Astrocyte (in vitro differentiated cells and primary cell): ENCODE results near the gene GOLPH3. TPM values are rescaled to one million over a fixed set of nuclear protein-coding genes. Genes with fewer than 3 reads are reported as not detected.
A peak's percentile ranks its signal among the peaks of the same experiment; 100 is the strongest.

Experiments
- DNase-seq: peaks from one replicate; pipeline ENCODE4 v3.0.0-alpha.2; 2010; ENCODE audit warnings: low read depth
- FAIRE-seq: peaks from 2 replicates; lab custom pipeline; 2011; peaks lifted over from hg19 to GRCh38; lab: Jason Lieb, UNC
- H2AFZ ChIP-seq: 2 replicates; pipeline ENCODE4 v1.6.0; 2012; ENCODE audit warnings: low read depth, low read length, inconsistent platforms
- H3K27ac ChIP-seq: 2 replicates; pipeline ENCODE4 v1.5.1; 2011; ENCODE audit warnings: low read depth, low read length, inconsistent platforms
- H3K27me3 ChIP-seq: 2 replicates; pipeline ENCODE4 v1.6.0; 2011; ENCODE audit warnings: low read length, inconsistent platforms; ENCODE audit not compliant: insufficient read depth
- H3K36me3 ChIP-seq: 2 replicates; pipeline ENCODE4 v1.5.1; 2011; ENCODE audit warnings: low read length, inconsistent platforms; ENCODE audit not compliant: insufficient read depth
- H3K4me1 ChIP-seq: 2 replicates; pipeline ENCODE4 v1.5.1; 2011; ENCODE audit warnings: low read length, inconsistent platforms; ENCODE audit not compliant: insufficient read depth
- H3K4me2 ChIP-seq: 2 replicates; pipeline ENCODE4 v1.6.0; 2012; ENCODE audit warnings: low read length, inconsistent platforms
- H3K4me3 ChIP-seq: 2 replicates; pipeline ENCODE4 v1.5.1; 2011; ENCODE audit warnings: low read depth, mild to moderate bottlenecking, low read length, inconsistent platforms; ENCODE audit not compliant: insufficient read depth
- H3K79me2 ChIP-seq: 2 replicates; pipeline ENCODE4 v1.6.0; 2012; ENCODE audit warnings: mild to moderate bottlenecking, low read length, inconsistent platforms; ENCODE audit not compliant: insufficient read depth
- H3K9ac ChIP-seq: 2 replicates; pipeline ENCODE4 v1.6.0; 2012; ENCODE audit warnings: mild to moderate bottlenecking, low read length, inconsistent platforms
- H3K9me3 ChIP-seq: 2 replicates; pipeline ENCODE4 v1.5.1; 2012; ENCODE audit warnings: low read depth, mild to moderate bottlenecking, low read length, inconsistent platforms; ENCODE audit not compliant: insufficient read depth
- H4K20me1 ChIP-seq: 2 replicates; pipeline ENCODE4 v1.6.0; 2012; ENCODE audit warnings: low read length, inconsistent platforms; ENCODE audit not compliant: insufficient read depth
- H3K27ac Mint-ChIP-seq: one replicate; pipeline ENCODE4 v1.8.0; 2021; ENCODE audit warnings: mild to moderate bottlenecking, mixed read lengths; ENCODE audit not compliant: unreplicated experiment
- H3K27me3 Mint-ChIP-seq: one replicate; pipeline ENCODE4 v1.8.0; 2021; ENCODE audit warnings: low read depth, mixed read lengths; ENCODE audit not compliant: unreplicated experiment
- H3K36me3 Mint-ChIP-seq: one replicate; pipeline ENCODE4 v1.8.0; 2021; ENCODE audit warnings: low read depth, mixed read lengths; ENCODE audit not compliant: unreplicated experiment
- H3K4me1 Mint-ChIP-seq: one replicate; pipeline ENCODE4 v1.8.0; 2021; ENCODE audit warnings: low read depth, mixed read lengths; ENCODE audit not compliant: unreplicated experiment
- H3K4me3 Mint-ChIP-seq: one replicate; pipeline ENCODE4 v1.8.0; 2021; ENCODE audit warnings: mild to moderate bottlenecking, moderate library complexity, mixed read lengths; ENCODE audit not compliant: unreplicated experiment
- H3K9me3 Mint-ChIP-seq: one replicate; pipeline ENCODE4 v1.8.0; 2021; ENCODE audit warnings: mild to moderate bottlenecking, mixed read lengths; ENCODE audit not compliant: unreplicated experiment
- CTCF ChIP-seq: IDR thresholded peaks from 2 replicates; pipeline ENCODE4 v1.5.1; 2011; ENCODE audit warnings: low read depth, mild to moderate bottlenecking, inconsistent platforms, low read length, moderate library complexity; ENCODE audit not compliant: insufficient read depth
- EZH2 ChIP-seq: IDR thresholded peaks from 2 replicates; pipeline ENCODE4 v1.6.1; 2012; ENCODE audit warnings: mild to moderate bottlenecking, low read length, inconsistent platforms; ENCODE audit not compliant: insufficient read depth
- total RNA-seq: library from RNA; stranded (reverse); gene quantifications from 2 replicates; pipeline ENCODE4 v1.2.1, GENCODE V29; 2021

Gene GOLPH3
- total RNA-seq, 1 donor from 2014 or later: 114 TPM

DNA sequence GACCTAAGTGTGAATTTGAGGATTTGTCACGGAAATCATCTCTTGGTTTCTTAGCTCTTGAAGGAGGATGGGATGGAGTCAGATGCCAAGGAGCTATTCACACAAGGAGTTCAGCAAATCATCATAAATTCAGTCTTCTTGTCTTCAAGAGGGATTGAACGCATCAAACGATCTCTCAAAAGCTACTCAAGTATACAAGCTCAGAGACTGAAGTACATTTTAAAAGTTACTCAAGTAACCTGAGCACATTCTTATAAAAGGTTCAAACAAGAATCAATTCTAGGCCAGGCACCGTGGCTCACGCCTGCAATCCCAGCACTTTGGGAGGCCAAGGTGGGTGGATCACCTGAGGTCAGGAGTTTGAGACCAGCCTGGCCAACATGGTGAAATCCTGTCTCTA lies 21.1 kb upstream of the GOLPH3 start:
- Histone ChIP-seq H3K9me3 (no peaks in the 10 kb centered on the region), H3K79me2 (no peaks in the 10 kb centered on the region), H3K27me3 (no peaks in the 10 kb centered on the region), H3K4me1 (peaks cover 8% of the 10 kb centered on the region), H3K9ac (no peak overlapping the region), H3K4me2 (no peak overlapping the region), H2AFZ (no peak overlapping the region), H3K27ac (no peak overlapping the region), H3K4me3 (no peak overlapping the region), H3K36me3 (no peaks in the 10 kb centered on the region), H4K20me1 (no peaks in the 10 kb centered on the region)
- no peak for TF ChIP-seq CTCF
- no peak for TF ChIP-seq EZH2
- DNase-seq: no peak
- H3K9me3 Mint-ChIP-seq: peaks cover 1% of the 10 kb centered on the region
- H3K27ac Mint-ChIP-seq: no peak overlapping the region
- no peaks in the 10 kb centered on the region for H3K36me3 Mint-ChIP-seq
- peaks cover 2% of the 10 kb centered on the region for H3K4me1 Mint-ChIP-seq
- FAIRE-seq: no peak
- no peak overlapping the region for H3K4me3 Mint-ChIP-seq
- no peaks in the 10 kb centered on the region for H3K27me3 Mint-ChIP-seq

- peak overlapping the region; percentile 35 for H3K9ac ChIP-seq
- FAIRE-seq (peak; percentile 13), DNase-seq (peak; percentile 84)
Measured at GRCh38 chr5:32193591-32193990, 19.5 kb upstream of the GOLPH3 start.

More at GRCh38 chr5:32193591-32193990, 19.5 kb upstream of the GOLPH3 start:
- H3K27ac Mint-ChIP-seq: no peak overlapping the region
- H3K4me3 Mint-ChIP-seq: peak overlapping the region; percentile 15
- H3K27me3 Mint-ChIP-seq: no peaks in the 10 kb centered on the region
- H3K27me3 ChIP-seq: no peaks in the 10 kb centered on the region
- H3K4me1 Mint-ChIP-seq: peaks cover 2% of the 10 kb centered on the region
- no peaks in the 10 kb centered on the region for H4K20me1 ChIP-seq
- peak overlapping the region; percentile 18 for H2AFZ ChIP-seq
- H3K4me1 ChIP-seq: peaks cover 8% of the 10 kb centered on the region
- no peaks in the 10 kb centered on the region for H3K36me3 Mint-ChIP-seq
- peaks cover 1% of the 10 kb centered on the region for H3K9me3 Mint-ChIP-seq
- H3K4me2 ChIP-seq: peak overlapping the region; percentile 79
- no peaks in the 10 kb centered on the region for H3K36me3 ChIP-seq
- H3K27ac ChIP-seq: no peak overlapping the region
- TF ChIP-seq EZH2 (no peak), CTCF (no peak)
- peak overlapping the region; percentile 43 for H3K4me3 ChIP-seq
- H3K9me3 ChIP-seq: no peaks in the 10 kb centered on the region
- no peaks in the 10 kb centered on the region for H3K79me2 ChIP-seq
